HCT116 (cell line): ENCODE measurements around the gene LCK. TPM values are rescaled to one million over a fixed set of nuclear protein-coding genes. Genes with fewer than 3 reads are reported as not detected.

Experiments
- ATAC-seq: fragments of 200-7000 bp; cut with Tn5 transposase; 2 replicates; pipeline ENCODE4 v1.9.1; 2020; ENCODE audit warnings: mild to moderate bottlenecking, moderate library complexity
- BruUV-seq: library from RNA; stranded (reverse); fragments of 400-500 nt; replicated peaks from 2 replicates; lab custom pipeline; 2021; lab: Mats Ljungman, UMichigan
- CTCF ChIA-PET: fragments of 300-600 bp; sonication (Branson Sonifier 250); formaldehyde crosslinking; loops from one replicate; lab custom pipeline; 2021; ENCODE audit warnings: antibody characterized with exemption; lab: Charles Lee
- POLR2A ChIA-PET: fragments of 300-600, 350-600 bp; sonication (Branson Sonifier 250); formaldehyde crosslinking; loops from one replicate; lab custom pipeline; 2021; ENCODE audit warnings: antibody characterized with exemption; lab: Charles Lee
- RAD21 ChIA-PET, 2 experiments: fragments of 300-600 bp; sonication (Branson Sonifier 250); formaldehyde crosslinking; loops; one replicate each; lab custom pipeline; 2023; ENCODE audit warnings: low total read pairs in 2 of 2; ENCODE audit not compliant: uncharacterized antibody in 2 of 2, unreplicated experiment in 2 of 2, low non-redundant PET in 1 of 2; lab: Charles Lee
- DNase-seq: peaks from one replicate; pipeline ENCODE4 v3.0.0-alpha.2; 2010; ENCODE audit warnings: low read depth, low spot score
- H2AFZ ChIP-seq: fragments of 200-600 bp; shearing (Covaris generic), sonication (generic); 2 replicates; pipeline ENCODE4 v1.6.1; 2017; ENCODE audit warnings: low read depth, mixed run types, mixed read lengths, antibody characterized with exemption, low read length; ENCODE audit not compliant: poor library complexity, severe bottlenecking
- H3K27ac ChIP-seq: 2 replicates; pipeline ENCODE4 v1.5.1; 2012; ENCODE audit warnings: low read depth, low read length
- H3K27me3 ChIP-seq: fragments of 200-600 bp; sonication (generic); 2 replicates; pipeline ENCODE4 v1.6.1; 2016; ENCODE audit warnings: mixed run types, low read length, mixed read lengths; ENCODE audit not compliant: insufficient read depth
- H3K36me3 ChIP-seq, 2 experiments: fragments of 200-500 bp in 1 of 2; fragments of 200-600 bp in 1 of 2; sonication (Bioruptor generic) in 1 of 2; sonication (generic) in 1 of 2; 2 replicates each; pipeline versions ENCODE4 v1.5.1 to v1.6.1; 2014 to 2016; ENCODE audit warnings: low read length in 2 of 2, inconsistent platforms in 1 of 2, mixed read lengths in 1 of 2, mixed run types in 1 of 2; ENCODE audit not compliant: insufficient read depth in 2 of 2, control insufficient read depth in 1 of 2
- H3K4me1 ChIP-seq, 2 experiments: fragments of 200-600 bp in 1 of 2; sonication (generic) in 1 of 2; 2 replicates each; pipeline versions ENCODE4 v1.5.1 to v1.6.1; 2012 to 2017; ENCODE audit warnings: low read length in 2 of 2, inconsistent platforms in 1 of 2, mild to moderate bottlenecking in 1 of 2, mixed read lengths in 1 of 2, mixed run types in 1 of 2, moderate library complexity in 1 of 2; ENCODE audit not compliant: insufficient read depth in 2 of 2, control insufficient read depth in 1 of 2
- H3K4me2 ChIP-seq: fragments of 200-600 bp; sonication (generic); 2 replicates; pipeline ENCODE4 v1.6.1; 2017; ENCODE audit warnings: mixed run types, low read length, mixed read lengths
- H3K4me3 ChIP-seq, 2 experiments: fragments of 200-600 bp in 1 of 2; sonication (generic) in 1 of 2; replicated peaks in 1 of 2; 2 replicates each; pipeline ENCODE4 v1.5.1; 2011 to 2016; ENCODE audit warnings: low read length in 2 of 2, control low read depth in 1 of 2, low read depth in 1 of 2, mild to moderate bottlenecking in 1 of 2, mixed read lengths in 1 of 2, mixed run types in 1 of 2
- H3K79me2 ChIP-seq: fragments of 200-600 bp; sonication (generic); 2 replicates; pipeline ENCODE4 v1.6.1; 2017; ENCODE audit warnings: mild to moderate bottlenecking, mixed run types, low read length, moderate library complexity, mixed read lengths; ENCODE audit not compliant: insufficient read depth
- H3K9ac ChIP-seq: fragments of 200-600 bp; sonication (generic); 2 replicates; pipeline ENCODE4 v1.6.1; 2016; ENCODE audit warnings: low read length, mixed read lengths
- H3K9me2 ChIP-seq: fragments of 200-600 bp; sonication (generic), shearing (Covaris generic); 2 replicates; pipeline ENCODE4 v1.6.1; 2017; ENCODE audit warnings: mixed run types, mild to moderate bottlenecking, moderate library complexity; ENCODE audit not compliant: insufficient read depth
- H3K9me3 ChIP-seq, 2 experiments: fragments of 200-500 bp in 1 of 2; fragments of 200-600 bp in 1 of 2; sonication (Bioruptor generic) in 1 of 2; sonication (generic) in 1 of 2; 2 replicates each; pipeline ENCODE4 v1.6.1; 2014 to 2017; ENCODE audit warnings: low read length in 2 of 2, mixed read lengths in 2 of 2, inconsistent platforms in 1 of 2, low read depth in 1 of 2, mild to moderate bottlenecking in 1 of 2, mixed run types in 1 of 2, moderate library complexity in 1 of 2; ENCODE audit not compliant: control insufficient read depth in 1 of 2, insufficient read depth in 1 of 2
- H4K20me1 ChIP-seq: fragments of 200-600 bp; sonication (generic), shearing (Covaris generic); 2 replicates; pipeline ENCODE4 v1.6.1; 2017; ENCODE audit warnings: mixed run types, mild to moderate bottlenecking, moderate library complexity; ENCODE audit not compliant: insufficient read depth
- EZH2 ChIP-seq: fragments of 200-600 bp; sonication (generic); IDR thresholded peaks from 2 replicates; pipeline ENCODE4 v1.6.1; 2017; ENCODE audit warnings: antibody characterized with exemption, mixed run types
- JUND ChIP-seq: IDR thresholded peaks from 2 replicates; pipeline ENCODE4 v1.6.1; 2012
- SIN3A ChIP-seq: IDR thresholded peaks from 2 replicates; pipeline ENCODE4 v1.6.1; 2012; ENCODE audit warnings: low read depth
- SP1 ChIP-seq: IDR thresholded peaks from 2 replicates; pipeline ENCODE4 v1.6.1; 2012; ENCODE audit warnings: low read depth
- TCF7L2 ChIP-seq: IDR thresholded peaks from 2 replicates; pipeline ENCODE4 v1.7.0; 2011; ENCODE audit warnings: borderline replicate concordance, inconsistent platforms; ENCODE audit not compliant: insufficient read depth, insufficient read length; ENCODE audit errors: extremely low read depth
- intact Hi-C: fragments of 100-400 bp; cut with micrococcal nuclease; formaldehyde crosslinking; loops from 2 replicates; pipeline ENCODE4 v1.10.0; 2022
- total RNA-seq: library from RNA; stranded (reverse); gene quantifications from one replicate; pipeline ENCODE4 v1.2.1, GENCODE V29; 2021; ENCODE audit not compliant: unreplicated experiment

The LCK gene
- total RNA-seq, 1 experiment from 2014 or later = 0.79 TPM

- Histone ChIP-seq H3K4me3 (no peak overlapping the region), H3K4me1 (no peaks in the 10 kb centered on the region), H2AFZ (no peak overlapping the region), H3K79me2 (peaks cover 75% of the 10 kb centered on the region), H3K27me3 (no peaks in the 10 kb centered on the region), H3K36me3 (peaks cover 25 to 34% of the 10 kb centered on the region in 2 experiments), H3K9me3 (no peaks in the 10 kb centered on the region), H3K4me2 (no peak overlapping the region), H3K27ac (no peak overlapping the region), H3K9me2 (no peaks in the 10 kb centered on the region), H4K20me1 (no peaks in the 10 kb centered on the region), H3K9ac (no peak overlapping the region)
- DNase-seq = no peak
- no peak for ATAC-seq
- no TSS peak for BruUV-seq
- ChIA-PET CTCF (interaction anchor here (1.0 kb wide), 1 partner anchor 9 kb away, joined by 3 read pairs; no protein-coding TSS in a partner anchor), RAD21 (no interaction called here), POLR2A (interaction anchor here (1.0 kb wide), 1 partner anchor 16 kb away, joined by 3 read pairs; no protein-coding TSS in a partner anchor)
- TF ChIP-seq TCF7L2 = no peak
- intact Hi-C loops = no loop called here
Observed at GRCh38 chr1:32307324-32307723, 56.3 kb downstream of the LCK start.

DNA sequence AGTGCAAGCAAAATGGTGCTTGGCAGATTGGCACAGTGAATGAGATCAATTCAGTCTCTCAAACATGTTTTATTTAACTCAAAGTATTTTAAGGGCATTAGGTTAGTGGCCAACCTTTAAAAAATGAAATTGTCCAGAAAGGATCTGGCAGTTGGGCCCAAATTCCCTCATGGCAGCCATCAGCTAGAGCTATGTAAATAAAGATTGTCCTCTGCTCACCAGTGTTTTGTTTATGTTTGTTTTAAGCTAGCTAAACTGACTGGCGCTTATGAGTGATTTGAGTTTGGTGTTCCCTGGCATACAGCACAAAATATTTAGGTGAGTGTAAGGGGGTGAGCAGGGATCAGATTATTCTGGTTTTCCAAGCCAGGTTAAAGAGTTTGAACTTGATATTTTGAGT lies 58.9 kb downstream of the LCK start:
- ChIA-PET POLR2A (interaction anchor here (1.2 kb wide), 1 partner anchor 23 kb away, joined by 3 read pairs; no protein-coding TSS in a partner anchor), CTCF (no interaction called here), RAD21 (no interaction called here)
- peaks cover 9 to 10% of the 10 kb centered on the region in 2 experiments for H3K36me3 ChIP-seq
- ATAC-seq (no peak), DNase-seq (no peak)
- H3K27me3 ChIP-seq = no peaks in the 10 kb centered on the region
- peaks cover 82% of the 10 kb centered on the region for H3K79me2 ChIP-seq
- H3K4me2 ChIP-seq = no peak overlapping the region
- H3K4me3 ChIP-seq = no peak overlapping the region
- intact Hi-C loops = no loop called here
- no peaks in the 10 kb centered on the region for H3K9me2 ChIP-seq
- H3K9me3 ChIP-seq = no peaks in the 10 kb centered on the region
- no peak overlapping the region for H3K27ac ChIP-seq
- no peak overlapping the region for H3K9ac ChIP-seq
- no peak overlapping the region for H2AFZ ChIP-seq
- BruUV-seq = no TSS peak
- no peaks in the 10 kb centered on the region for H4K20me1 ChIP-seq
- H3K4me1 ChIP-seq = no peaks in the 10 kb centered on the region
- no peak for TF ChIP-seq TCF7L2
- TF ChIP-seq SP1 = no peak
- TF ChIP-seq EZH2 = no peak
- TF ChIP-seq JUND = no peak
- no peak for TF ChIP-seq SIN3A
